BLaER1 treated with 17β-estradiol and CSF1 and Interleukin-3, amounts not matched to agents 10 nM and 100 nM (cell line): ENCODE results near the gene VIL1.

Experiments
- H3K27ac ChIP-seq, 11 experiments: shearing (Covaris generic); formaldehyde crosslinking; 2 replicates each; pipeline ENCODE4 v1.8.1; 2022
- H3K27me3 ChIP-seq, 11 experiments: shearing (Covaris generic); formaldehyde crosslinking; 2 replicates each; pipeline ENCODE4 v1.8.1; 2022
- H3K36me3 ChIP-seq, 11 experiments: shearing (Covaris generic); formaldehyde crosslinking; 2 replicates each; pipeline ENCODE4 v1.8.1; 2022
- H3K4me1 ChIP-seq, 10 experiments: shearing (Covaris generic); formaldehyde crosslinking; 2 replicates each; pipeline ENCODE4 v1.8.1; 2022
- H3K4me2 ChIP-seq, 11 experiments: shearing (Covaris generic); formaldehyde crosslinking; 2 replicates each; pipeline ENCODE4 v1.8.1; 2022
- H3K4me3 ChIP-seq, 10 experiments: shearing (Covaris generic); formaldehyde crosslinking; 2 replicates each; pipeline ENCODE4 v1.8.1; 2022
- H3K9ac ChIP-seq, 11 experiments: shearing (Covaris generic); formaldehyde crosslinking; 2 replicates each; pipeline ENCODE4 v1.8.1; 2022
- H3K9me3 ChIP-seq, 11 experiments: shearing (Covaris generic); formaldehyde crosslinking; replicated peaks in 1 of 11; 2 replicates each; pipeline ENCODE4 v1.8.1; 2022
- H4K20me1 ChIP-seq, 11 experiments: shearing (Covaris generic); formaldehyde crosslinking; 2 replicates each; pipeline ENCODE4 v1.8.1; 2022
- Cebpa-rat ChIP-seq, 11 experiments: shearing (Covaris generic); IDR thresholded peaks; 2 replicates each; pipeline ENCODE4 v1.8.1; 2022

VIL1 gene

GRCh38 chr2:218423584-218423983, 4.7 kb downstream of the VIL1 start:
- Histone ChIP-seq H3K27ac (no peak overlapping the region), H3K36me3 (no peaks in the 10 kb centered on the region), H3K27me3 (no peaks in the 10 kb centered on the region), H4K20me1 (no peaks in the 10 kb centered on the region), H3K4me3 (no peak overlapping the region), H3K4me2 (no peak overlapping the region), H3K9ac (no peak overlapping the region), H3K4me1 (no peaks in the 10 kb centered on the region; a peak in 1 of 20 replicates), H3K9me3 (no peaks in the 10 kb centered on the region)
- no peak for TF ChIP-seq Cebpa-rat (IDR thresholded peaks at IDR 0.05)

DNA sequence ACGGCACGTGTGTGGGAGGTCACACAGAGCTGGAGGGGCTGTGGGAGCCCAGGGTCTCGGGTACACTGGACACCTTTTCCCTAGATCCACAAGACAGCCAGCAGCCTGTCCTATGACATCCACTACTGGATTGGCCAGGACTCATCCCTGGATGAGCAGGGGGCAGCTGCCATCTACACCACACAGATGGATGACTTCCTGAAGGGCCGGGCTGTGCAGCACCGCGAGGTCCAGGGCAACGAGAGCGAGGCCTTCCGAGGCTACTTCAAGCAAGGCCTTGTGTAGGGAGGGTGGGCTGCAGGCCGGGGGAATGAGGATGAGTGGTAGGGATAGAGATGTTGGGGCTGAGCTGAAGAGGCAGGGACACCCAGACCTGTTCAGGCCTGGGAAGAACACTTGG, 6.6 kb downstream of the VIL1 start:
- no peaks in the 10 kb centered on the region for H3K36me3 ChIP-seq
- no peaks in the 10 kb centered on the region for H3K9me3 ChIP-seq
- no peak overlapping the region for H3K4me3 ChIP-seq
- no peak overlapping the region for H3K4me2 ChIP-seq
- H3K9ac ChIP-seq = no peak overlapping the region
- no peaks in the 10 kb centered on the region for H3K27me3 ChIP-seq
- H4K20me1 ChIP-seq = no peaks in the 10 kb centered on the region
- TF ChIP-seq Cebpa-rat (IDR thresholded peaks at IDR 0.05) = no peak
- H3K4me1 ChIP-seq = no peaks in the 10 kb centered on the region; a peak in 1 of 20 replicates
- H3K27ac ChIP-seq = no peak overlapping the region

GRCh38 chr2:218427741-218428140, 8.8 kb downstream of the VIL1 start:
- H3K27ac ChIP-seq = no peak overlapping the region
- H3K9ac ChIP-seq = no peak overlapping the region
- H3K9me3 ChIP-seq = no peaks in the 10 kb centered on the region
- H3K4me2 ChIP-seq = no peak overlapping the region
- TF ChIP-seq Cebpa-rat (IDR thresholded peaks at IDR 0.05) = no peak
- no peaks in the 10 kb centered on the region; a peak in 1 of 20 replicates for H3K4me1 ChIP-seq
- H4K20me1 ChIP-seq = no peaks in the 10 kb centered on the region
- no peaks in the 10 kb centered on the region for H3K36me3 ChIP-seq
- no peaks in the 10 kb centered on the region for H3K27me3 ChIP-seq
- no peak overlapping the region for H3K4me3 ChIP-seq

- H3K27me3 ChIP-seq = no peaks in the 10 kb centered on the region
- H3K36me3 ChIP-seq = no peaks in the 10 kb centered on the region
- no peak for TF ChIP-seq Cebpa-rat (IDR thresholded peaks at IDR 0.05)
- H3K9ac ChIP-seq = no peak overlapping the region
- H3K4me1 ChIP-seq = no peaks in the 10 kb centered on the region; a peak in 1 of 20 replicates
- H3K4me2 ChIP-seq = no peak overlapping the region
- H3K4me3 ChIP-seq = no peak overlapping the region
- H4K20me1 ChIP-seq = no peaks in the 10 kb centered on the region
- no peaks in the 10 kb centered on the region for H3K9me3 ChIP-seq
- H3K27ac ChIP-seq = no peak overlapping the region
Measured at GRCh38 chr2:218428846-218429558, 10.1 kb downstream of the VIL1 start.

- H4K20me1 ChIP-seq = no peaks in the 10 kb centered on the region
- H3K4me3 ChIP-seq = no peak overlapping the region
- no peaks in the 10 kb centered on the region for H3K9me3 ChIP-seq
- H3K27me3 ChIP-seq = no peaks in the 10 kb centered on the region
- H3K9ac ChIP-seq = no peak overlapping the region
- H3K4me1 ChIP-seq = no peaks in the 10 kb centered on the region
- TF ChIP-seq Cebpa-rat (IDR thresholded peaks at IDR 0.05) = no peak
- H3K27ac ChIP-seq = no peak overlapping the region
- H3K36me3 ChIP-seq = no peaks in the 10 kb centered on the region
- H3K4me2 ChIP-seq = no peak overlapping the region
Measured at GRCh38 chr2:218429911-218430692, 11.2 kb downstream of the VIL1 start.

DNA sequence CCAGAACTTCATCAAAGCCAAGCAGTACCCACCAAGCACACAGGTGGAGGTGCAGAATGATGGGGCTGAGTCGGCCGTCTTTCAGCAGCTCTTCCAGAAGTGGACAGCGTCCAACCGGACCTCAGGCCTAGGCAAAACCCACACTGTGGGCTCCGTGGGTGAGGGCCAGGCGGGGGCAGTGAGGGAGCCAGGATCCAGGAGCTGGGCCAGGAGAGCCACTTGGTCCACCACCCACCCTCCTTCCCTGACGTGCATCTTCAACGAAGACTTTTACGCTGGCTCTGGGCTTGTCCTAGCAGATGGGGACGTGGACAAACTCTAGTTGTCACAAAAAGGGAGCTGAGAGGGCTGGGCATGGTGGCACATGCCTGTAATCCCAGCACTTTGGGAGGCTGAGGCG, 11.8 kb downstream of the VIL1 start:
- H4K20me1 ChIP-seq = no peaks in the 10 kb centered on the region
- H3K4me1 ChIP-seq = no peaks in the 10 kb centered on the region
- no peaks in the 10 kb centered on the region for H3K9me3 ChIP-seq
- no peak overlapping the region for H3K4me2 ChIP-seq
- no peak overlapping the region for H3K9ac ChIP-seq
- H3K27me3 ChIP-seq = no peaks in the 10 kb centered on the region
- H3K4me3 ChIP-seq = no peak overlapping the region
- H3K36me3 ChIP-seq = no peaks in the 10 kb centered on the region
- no peak for TF ChIP-seq Cebpa-rat (IDR thresholded peaks at IDR 0.05)
- no peak overlapping the region for H3K27ac ChIP-seq

- Histone ChIP-seq H3K27ac (no peak overlapping the region), H3K4me2 (no peak overlapping the region), H3K36me3 (no peaks in the 10 kb centered on the region), H3K4me1 (no peaks in the 10 kb centered on the region), H3K27me3 (no peaks in the 10 kb centered on the region), H3K9me3 (no peaks in the 10 kb centered on the region), H4K20me1 (no peaks in the 10 kb centered on the region), H3K9ac (no peak overlapping the region), H3K4me3 (no peak overlapping the region)
- no peak for TF ChIP-seq Cebpa-rat (IDR thresholded peaks at IDR 0.05)
Measured at GRCh38 chr2:218431878-218432277, 13.0 kb downstream of the VIL1 start.

DNA sequence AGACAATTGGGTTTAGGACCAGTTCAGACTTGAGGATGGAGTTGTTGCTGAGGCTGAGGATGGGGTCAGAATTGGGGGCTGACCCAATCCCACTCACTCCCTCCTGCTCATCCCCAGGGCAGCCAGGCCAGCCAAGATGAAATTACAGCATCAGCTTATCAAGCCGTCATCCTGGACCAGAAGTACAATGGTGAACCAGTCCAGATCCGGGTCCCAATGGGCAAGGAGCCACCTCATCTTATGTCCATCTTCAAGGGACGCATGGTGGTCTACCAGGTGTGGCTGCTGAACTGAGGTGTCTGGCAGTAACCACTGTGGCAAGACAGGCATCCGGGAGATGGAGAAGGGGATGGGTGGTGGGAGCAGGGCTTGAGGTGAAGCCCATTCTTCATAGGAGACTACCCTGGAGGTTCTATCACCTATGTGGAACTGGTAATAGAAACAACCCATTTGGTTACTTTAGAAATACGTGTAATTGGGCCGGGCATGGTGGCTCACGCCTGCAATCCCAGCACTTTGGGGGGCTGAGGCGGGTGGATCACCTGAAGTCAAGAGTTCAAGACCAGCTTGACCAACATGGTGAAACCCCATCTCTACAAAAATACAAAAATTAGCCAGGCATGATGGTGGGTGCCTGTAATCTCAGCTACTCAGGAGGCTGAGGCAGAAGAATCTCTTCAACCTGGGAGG, 13.9 kb downstream of the VIL1 start:
- peaks cover 0 to 4% (median 0%) of the 10 kb centered on the region in 10 experiments; a peak in 5 of 20 replicates for H3K4me1 ChIP-seq
- no peaks in the 10 kb centered on the region for H3K27me3 ChIP-seq
- H3K4me3 ChIP-seq = no peak overlapping the region
- no peak overlapping the region for H3K4me2 ChIP-seq
- no peaks in the 10 kb centered on the region for H4K20me1 ChIP-seq
- H3K9ac ChIP-seq = no peak overlapping the region
- H3K27ac ChIP-seq = no peak overlapping the region
- no peak for TF ChIP-seq Cebpa-rat (IDR thresholded peaks at IDR 0.05)
- no peaks in the 10 kb centered on the region for H3K36me3 ChIP-seq
- no peaks in the 10 kb centered on the region for H3K9me3 ChIP-seq

DNA sequence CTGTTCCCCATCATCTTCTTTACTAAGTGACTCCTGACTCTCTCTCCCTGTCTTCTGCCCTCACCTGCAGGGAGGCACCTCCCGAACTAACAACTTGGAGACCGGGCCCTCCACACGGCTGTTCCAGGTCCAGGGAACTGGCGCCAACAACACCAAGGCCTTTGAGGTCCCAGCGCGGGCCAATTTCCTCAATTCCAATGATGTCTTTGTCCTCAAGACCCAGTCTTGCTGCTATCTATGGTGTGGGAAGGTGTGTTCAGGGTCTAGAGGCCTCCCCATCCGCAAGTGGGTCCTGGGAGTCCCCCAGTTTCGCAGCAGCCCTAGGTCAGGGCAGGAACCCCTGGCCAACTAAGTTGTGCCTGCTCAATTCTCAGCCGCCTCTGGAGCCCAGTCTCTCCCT, 15.5 kb downstream of the VIL1 start:
- no peaks in the 10 kb centered on the region for H4K20me1 ChIP-seq
- H3K9ac ChIP-seq = no peak overlapping the region
- H3K27ac ChIP-seq = no peak overlapping the region
- no peaks in the 10 kb centered on the region for H3K36me3 ChIP-seq
- H3K9me3 ChIP-seq = no peaks in the 10 kb centered on the region
- TF ChIP-seq Cebpa-rat (IDR thresholded peaks at IDR 0.05) = no peak
- no peaks in the 10 kb centered on the region for H3K27me3 ChIP-seq
- H3K4me2 ChIP-seq = no peak overlapping the region
- H3K4me3 ChIP-seq = no peak overlapping the region
- peaks cover 7 to 21% (median 13%) of the 10 kb centered on the region in 10 experiments for H3K4me1 ChIP-seq
